OCI-LY1 (cell line): ENCODE results near the gene ASCL2.

Experiments
- EZH2 ChIP-seq: fragments of 200-600 bp; sonication (generic), shearing (Covaris generic); IDR thresholded peaks from 2 replicates; pipeline ENCODE4 v1.8.0; 2017; ENCODE audit warnings: borderline replicate concordance, mixed run types, mild to moderate bottlenecking, antibody characterized with exemption, low read length, moderate library complexity, mixed read lengths
- TF ChIP-seq, protein P1 (sequence below): fragments of 200-600 bp; sonication (generic), shearing (Covaris generic); IDR thresholded peaks from 2 replicates; pipeline ENCODE4 v1.5.1; 2017; ENCODE audit warnings: mild to moderate bottlenecking, antibody characterized with exemption, low read length, moderate library complexity, mixed read lengths

GRCh38 chr11:2302306-2302895 lies 32.0 kb upstream of the ASCL2 start:
- TF ChIP-seq, protein P1, sequence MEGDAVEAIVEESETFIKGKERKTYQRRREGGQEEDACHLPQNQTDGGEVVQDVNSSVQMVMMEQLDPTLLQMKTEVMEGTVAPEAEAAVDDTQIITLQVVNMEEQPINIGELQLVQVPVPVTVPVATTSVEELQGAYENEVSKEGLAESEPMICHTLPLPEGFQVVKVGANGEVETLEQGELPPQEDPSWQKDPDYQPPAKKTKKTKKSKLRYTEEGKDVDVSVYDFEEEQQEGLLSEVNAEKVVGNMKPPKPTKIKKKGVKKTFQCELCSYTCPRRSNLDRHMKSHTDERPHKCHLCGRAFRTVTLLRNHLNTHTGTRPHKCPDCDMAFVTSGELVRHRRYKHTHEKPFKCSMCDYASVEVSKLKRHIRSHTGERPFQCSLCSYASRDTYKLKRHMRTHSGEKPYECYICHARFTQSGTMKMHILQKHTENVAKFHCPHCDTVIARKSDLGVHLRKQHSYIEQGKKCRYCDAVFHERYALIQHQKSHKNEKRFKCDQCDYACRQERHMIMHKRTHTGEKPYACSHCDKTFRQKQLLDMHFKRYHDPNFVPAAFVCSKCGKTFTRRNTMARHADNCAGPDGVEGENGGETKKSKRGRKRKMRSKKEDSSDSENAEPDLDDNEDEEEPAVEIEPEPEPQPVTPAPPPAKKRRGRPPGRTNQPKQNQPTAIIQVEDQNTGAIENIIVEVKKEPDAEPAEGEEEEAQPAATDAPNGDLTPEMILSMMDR: no peak
- TF ChIP-seq EZH2: no peak
